Measurements from ENCODE around the gene THRB.

Gene THRB

GRCh38 chr3:24375947-24376384, 118.7 kb downstream of the THRB start:
- no peak for DNase-seq (ENCODE audit: low read depth)

DNA sequence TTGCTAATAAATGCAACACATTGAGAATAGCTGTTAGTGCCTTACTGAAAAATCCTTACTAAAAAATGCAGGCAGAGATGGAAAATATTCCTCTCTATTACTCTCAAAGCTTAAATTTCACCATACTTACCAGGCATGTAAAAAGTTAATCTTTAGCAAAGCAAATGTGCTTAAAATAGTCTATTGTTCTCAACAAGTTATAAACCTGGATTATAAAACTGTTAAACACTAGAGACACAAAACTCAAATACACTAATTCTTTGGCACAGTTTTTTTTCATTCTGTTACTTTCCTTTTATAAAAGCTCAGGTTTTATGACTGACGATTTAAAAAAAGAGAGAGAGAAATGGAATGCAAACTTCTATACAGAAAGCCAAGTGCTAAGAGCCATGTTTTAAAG, 119.8 kb downstream of the THRB start:
- no peak for DNase-seq (ENCODE audit: low read depth)

DNA sequence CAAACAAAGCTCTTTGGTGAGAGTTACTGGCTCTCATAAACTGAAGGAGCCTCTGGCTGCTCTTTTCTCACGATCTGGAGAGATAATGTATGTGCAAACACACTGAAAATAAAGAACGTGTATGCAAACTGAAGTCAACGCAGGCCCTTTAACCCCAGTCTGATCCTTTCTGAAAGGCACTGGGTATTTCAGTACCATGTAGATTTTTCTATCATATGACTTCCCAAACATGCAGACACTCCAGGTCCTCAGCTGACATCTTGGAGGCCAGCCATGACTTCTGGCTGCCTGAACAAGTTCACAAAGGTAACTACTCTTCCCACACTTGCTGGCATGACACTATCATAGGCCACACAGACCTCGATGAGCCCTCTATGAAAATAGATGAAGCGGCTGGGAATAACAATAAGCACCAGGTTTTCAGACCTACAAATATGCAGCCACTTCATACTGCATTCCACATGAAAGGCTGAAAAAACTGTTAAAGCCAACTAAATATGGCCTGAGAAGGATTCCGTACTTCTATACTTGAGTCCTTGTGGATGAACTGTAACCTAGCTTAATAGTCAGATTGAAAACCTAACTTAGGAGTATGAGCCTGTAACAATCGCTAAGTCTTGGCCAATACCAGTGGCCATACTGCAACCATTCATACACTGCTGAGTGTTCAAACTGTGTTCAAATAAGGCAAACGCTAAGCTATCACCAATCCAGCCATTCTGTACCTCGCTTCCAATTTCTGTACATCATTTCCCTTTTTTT, 121.3 kb downstream of the THRB start:
- no peak for DNase-seq (ENCODE audit: low read depth)

- DNase-seq (ENCODE audit: low read depth): no peak
These were observed 122.0 kb downstream of the THRB start for GRCh38 chr3:24372559-24373197.

DNA sequence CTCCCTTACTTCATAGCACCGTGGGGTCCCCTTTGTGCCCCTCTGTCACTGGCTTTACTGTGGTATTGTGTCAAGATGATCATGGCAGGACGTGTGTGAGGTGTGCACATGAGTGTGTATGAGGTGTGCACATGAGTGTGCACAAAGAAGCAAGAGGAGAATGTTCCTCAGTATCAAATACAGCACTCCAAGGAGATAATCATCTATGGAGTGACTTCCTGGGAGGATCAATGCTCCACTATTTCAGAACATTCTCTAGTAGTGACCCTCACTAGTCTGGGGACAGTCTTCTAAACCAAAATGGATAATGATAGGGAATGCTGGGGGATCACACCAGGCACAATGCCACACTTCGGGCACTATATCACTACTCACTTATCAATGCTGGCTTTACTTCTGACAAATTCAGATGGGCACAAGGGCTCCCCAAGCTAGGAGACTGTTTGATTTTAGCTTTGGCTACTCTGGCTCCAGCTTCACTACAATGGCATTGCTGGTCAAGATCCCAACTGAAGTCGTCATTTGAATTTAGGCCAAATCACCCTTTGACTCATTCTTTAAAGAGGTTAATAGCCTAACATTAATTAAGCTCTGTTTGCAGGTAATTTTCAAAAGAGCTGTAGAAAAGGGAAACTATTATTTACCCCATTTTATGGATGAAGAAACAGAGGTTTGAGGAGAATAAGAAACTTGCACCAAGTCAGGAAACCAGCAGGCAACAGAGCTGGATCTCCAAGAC, 124.1 kb downstream of the THRB start:
- no peak for DNase-seq (ENCODE audit: low read depth)

DNA sequence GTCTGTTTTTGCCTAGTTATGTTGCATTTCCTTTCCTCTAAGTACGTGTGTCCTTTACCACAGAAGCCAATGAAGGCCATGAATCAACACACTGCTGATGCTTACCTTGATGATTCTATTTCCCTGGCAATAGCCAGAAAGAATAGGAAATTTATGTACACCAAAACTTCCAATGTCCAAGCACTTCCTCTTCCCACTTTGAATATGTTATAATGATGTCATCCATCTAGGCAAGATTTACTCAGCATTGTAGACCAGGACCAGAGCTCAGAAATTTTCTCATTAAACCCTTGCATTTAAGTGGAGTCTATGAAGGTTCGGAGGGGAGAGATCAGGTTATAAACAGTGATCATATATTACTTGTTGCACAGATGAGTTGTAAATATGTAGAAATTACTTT, 126.0 kb downstream of the THRB start:
- no peak for DNase-seq (ENCODE audit: low read depth)

DNA sequence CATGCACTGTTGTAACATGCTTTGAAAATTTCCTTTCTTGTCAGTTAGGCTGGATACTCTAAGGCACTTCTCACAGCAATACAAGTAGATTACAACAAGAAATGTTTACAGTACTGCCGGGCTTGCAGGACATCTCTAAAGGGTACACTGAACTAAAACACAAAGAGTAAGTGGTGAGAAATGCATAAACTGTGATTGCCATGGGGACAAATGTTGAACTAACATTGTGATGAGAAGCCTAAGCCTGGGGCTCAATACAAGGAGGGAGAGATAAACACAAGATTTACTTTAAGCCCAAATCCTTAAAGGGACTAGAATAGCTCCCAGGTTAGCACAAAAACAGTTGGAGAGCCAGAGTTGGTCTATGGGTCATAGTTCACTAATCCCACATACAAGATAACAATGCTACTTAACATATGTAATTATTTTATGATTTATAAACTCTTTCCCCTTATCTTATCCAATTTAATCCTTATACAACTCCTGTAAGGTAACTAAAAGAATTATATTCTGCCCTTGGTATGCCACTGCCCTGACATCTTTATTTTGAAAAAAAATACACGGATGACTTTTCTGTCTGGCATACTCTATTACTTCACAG, 126.9 kb downstream of the THRB start:
- DNase-seq (ENCODE audit: low read depth): no peak

- no peak for DNase-seq (ENCODE audit: low read depth)
These were observed 127.4 kb downstream of the THRB start for GRCh38 chr3:24367216-24367615.

DNA sequence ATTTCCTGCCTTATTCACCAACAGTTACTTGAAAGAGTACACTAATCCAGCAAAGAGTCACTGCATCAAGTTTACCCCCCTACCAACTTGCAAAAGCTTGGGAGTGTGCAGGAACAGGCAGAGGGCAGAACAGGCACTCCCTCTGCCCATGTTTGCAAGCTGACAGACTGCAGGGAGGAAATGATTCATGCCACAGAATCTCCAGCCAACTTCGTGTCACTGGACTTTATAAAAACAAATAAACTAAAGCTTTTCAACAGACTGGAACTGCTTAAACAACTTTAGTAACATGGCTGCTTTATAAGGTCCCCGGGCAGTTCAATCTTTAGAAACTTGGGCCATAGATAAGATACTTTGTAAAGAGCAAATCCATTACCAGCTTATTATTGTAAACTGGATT, 129.5 kb downstream of the THRB start:
- DNase-seq (ENCODE audit: low read depth): no peak

DNA sequence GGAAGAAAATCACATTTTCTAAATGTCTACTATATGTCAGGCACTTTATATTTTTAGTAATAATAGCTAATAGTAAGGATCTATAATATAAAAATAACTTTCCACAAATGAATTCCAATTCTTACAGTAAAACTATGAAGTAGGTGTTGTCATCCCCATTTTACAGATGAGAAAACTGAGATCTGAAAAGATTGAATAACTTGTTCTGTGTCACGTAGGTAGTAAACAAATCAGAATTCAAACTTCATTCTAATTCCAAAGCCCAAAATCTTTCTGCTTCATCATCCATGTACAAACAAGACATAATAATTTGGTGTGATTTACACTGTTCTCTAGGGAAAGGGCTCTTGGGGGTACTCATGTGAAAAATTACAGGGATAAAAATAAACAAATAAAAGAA, 130.3 kb downstream of the THRB start:
- DNase-seq (ENCODE audit: low read depth): no peak

- no peak for DNase-seq (ENCODE audit: low read depth)
These were observed 131.4 kb downstream of the THRB start for GRCh38 chr3:24363242-24363641.

DNA sequence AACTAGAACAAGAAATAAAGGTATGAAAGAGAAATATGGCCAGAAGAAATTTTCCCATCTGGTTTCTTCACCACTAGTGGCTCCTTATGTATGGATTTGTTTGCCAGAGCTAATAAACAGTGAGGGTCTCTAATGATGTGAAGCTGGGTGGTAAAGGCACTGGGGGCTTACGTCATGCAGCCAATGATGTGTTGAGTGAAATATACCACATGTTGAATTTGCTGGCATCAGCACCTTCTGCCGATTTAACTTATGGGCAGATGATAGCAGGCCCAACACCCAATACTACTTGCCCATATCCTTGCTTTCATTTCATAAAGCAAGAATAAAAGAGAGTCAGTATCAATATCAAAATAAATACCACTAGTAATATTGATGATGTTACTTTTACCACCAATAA, 133.0 kb downstream of the THRB start:
- no peak for DNase-seq (ENCODE audit: low read depth)

DNA sequence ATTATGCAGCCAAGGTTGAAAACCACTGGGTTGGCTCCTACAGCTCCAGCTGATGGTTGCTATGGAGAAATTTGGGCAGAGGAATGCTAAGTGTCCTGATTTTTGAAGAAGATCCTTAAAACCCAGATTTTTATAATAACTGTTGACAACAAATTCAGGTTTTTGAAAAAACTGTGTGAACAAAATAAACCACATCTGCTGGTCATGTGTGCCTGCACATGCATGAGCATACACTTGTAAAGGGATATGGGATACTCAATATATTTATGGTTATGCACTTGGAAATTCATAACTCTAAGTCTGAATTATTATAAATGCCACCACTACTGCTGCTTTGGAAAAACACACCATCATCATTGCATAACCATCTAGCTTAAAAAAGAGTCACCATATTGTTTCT, 133.7 kb downstream of the THRB start:
- no peak for DNase-seq (ENCODE audit: low read depth)

GRCh38 chr3:24359645-24360462, 134.8 kb downstream of the THRB start:
- DNase-seq (ENCODE audit: low read depth): no peak

GRCh38 chr3:24359102-24359501, 135.5 kb downstream of the THRB start:
- no peak for DNase-seq (ENCODE audit: low read depth)

DNA sequence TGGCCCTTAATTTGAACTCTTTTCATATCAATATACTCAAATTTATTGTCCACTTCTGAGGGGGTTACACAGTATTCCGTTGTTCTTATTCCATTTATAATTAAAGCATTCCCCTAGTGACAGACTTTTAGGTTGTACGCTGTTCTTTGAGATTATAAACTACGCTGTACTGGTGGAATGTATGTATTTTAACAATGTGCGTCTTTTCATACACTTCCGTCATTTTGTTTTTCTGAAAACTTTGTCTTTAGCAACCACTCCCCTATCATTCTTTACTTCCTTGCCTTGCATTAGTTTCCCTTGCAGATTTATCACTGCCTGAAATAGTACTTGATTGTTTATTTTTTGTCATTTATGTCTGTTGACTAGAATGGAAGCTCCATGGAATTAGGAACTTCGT, 137.0 kb downstream of the THRB start:
- no peak for DNase-seq (ENCODE audit: low read depth)

GRCh38 chr3:24355806-24356205, 138.8 kb downstream of the THRB start:
- no peak for DNase-seq (ENCODE audit: low read depth)

DNA sequence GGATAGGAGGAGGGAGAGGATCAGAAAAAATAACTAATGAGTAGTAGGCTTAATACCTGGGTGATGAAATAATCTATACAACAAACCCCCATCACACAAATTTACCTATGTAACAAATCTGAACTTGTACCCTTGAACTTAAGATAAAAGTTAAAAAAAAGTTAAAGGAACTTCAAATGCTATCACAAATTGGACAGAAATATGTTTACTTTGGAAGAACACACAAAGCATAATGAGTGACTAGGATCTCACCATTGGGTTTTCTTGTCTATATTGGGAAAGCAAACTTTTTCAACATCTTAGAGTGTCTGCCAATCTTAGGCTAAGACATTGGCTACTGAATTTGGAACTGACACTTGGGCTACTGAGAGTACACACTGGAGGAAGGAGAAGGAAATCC, 140.4 kb downstream of the THRB start:
- DNase-seq (ENCODE audit: low read depth): no peak

DNA sequence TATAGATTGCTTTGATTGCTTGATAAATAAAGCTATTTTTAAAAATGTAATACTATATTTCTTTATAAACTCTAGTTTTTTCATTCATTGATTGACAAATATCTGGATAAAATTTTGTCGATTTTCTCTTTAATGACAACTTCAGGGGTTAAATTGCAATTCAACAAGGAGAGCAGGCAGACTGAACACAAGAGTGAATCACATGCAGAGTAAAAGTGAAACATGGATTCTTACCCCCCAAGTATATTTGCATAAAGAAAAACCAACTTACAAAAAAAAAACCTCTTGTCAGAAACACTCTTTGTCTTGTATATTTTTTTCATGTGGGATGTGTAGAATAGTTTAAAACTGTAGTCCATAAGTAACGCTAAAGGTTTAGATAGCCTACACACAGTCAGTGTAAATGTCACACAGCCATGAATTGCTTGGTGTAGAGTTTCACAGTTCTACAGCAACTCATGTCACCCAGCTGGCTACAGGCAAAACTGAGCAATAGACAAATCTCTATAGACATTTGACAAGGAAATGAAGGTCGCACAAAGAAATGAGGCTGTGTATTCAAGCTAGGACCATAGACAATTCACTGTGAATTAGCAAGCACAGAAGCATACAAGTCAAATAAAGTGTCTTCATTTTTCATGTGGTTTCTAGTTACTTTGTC, 141.6 kb downstream of the THRB start:
- DNase-seq (ENCODE audit: low read depth): no peak

DNA sequence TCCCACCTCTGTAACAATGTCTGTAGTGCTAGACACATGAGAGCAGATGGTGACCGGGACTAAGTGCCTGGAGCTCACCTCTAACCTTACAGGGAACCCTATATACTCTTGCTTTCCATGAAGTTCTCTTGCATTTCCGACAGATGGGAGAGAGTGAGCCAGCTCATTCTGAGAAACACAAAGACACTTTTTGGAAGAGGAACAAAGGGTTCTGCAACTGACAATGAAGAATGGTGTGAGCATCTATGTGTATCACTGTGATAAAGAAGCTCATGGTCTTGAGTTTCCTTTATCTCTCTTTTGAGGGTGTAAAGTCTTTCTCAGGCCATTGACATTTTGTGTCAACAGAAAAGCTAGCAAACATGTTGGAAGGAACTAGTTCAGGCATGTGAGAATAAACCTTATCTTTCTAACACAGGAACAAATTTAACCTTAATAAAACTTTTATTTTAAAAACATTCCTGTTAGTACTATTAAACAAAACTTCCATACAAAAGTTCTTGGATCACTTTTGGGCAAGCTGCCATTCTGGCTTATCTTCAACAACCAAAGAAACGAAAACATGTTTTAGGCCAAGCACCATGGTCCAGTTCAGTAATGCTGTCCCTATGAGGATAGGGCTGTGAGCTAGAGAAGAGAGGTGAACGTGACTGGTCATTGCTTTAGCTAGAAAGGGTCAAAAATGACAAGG, 142.7 kb downstream of the THRB start:
- DNase-seq (ENCODE audit: low read depth): no peak

Data from stimulated activated CD8-positive, alpha-beta memory T cell treated with anti-CD3 and anti-CD28 coated beads, Interleukin-15, amount 100 ng/mL, for 1 hour (primary cell).